Thyroid gland (tissue), 4 donors: Measurements from ENCODE around the gene CHRNA7. TPM values are rescaled to one million over a fixed set of nuclear protein-coding genes. Genes with fewer than 3 reads are reported as not detected.

ENCODE experiments used
- DNase-seq, 2 donors: peaks; one replicate each; pipeline ENCODE4 v3.0.0-alpha.2; 2019
- H3K27ac ChIP-seq, 3 donors: fragments of 200-600 bp; sonication (generic); 1 replicate in 2 of 3; 2 replicates in 1 of 3; pipeline ENCODE4 v1.5.1; 2016 to 2019; ENCODE audit warnings: mild to moderate bottlenecking in 1 of 3, moderate library complexity in 1 of 3
- H3K27me3 ChIP-seq: fragments of 200-600 bp; sonication (generic); one replicate; pipeline ENCODE4 v1.5.1; 2019
- H3K36me3 ChIP-seq, 2 donors: fragments of 200-600 bp; sonication (generic); one replicate each; pipeline ENCODE4 v1.5.1; 2016 to 2019
- H3K4me1 ChIP-seq, 2 donors: fragments of 200-600 bp; sonication (generic); one replicate each; pipeline ENCODE4 v1.5.1; 2017 to 2019
- H3K4me3 ChIP-seq, 3 donors: fragments of 200-600 bp; sonication (generic); replicated peaks in 1 of 3; 1 replicate in 2 of 3; 2 replicates in 1 of 3; pipeline ENCODE4 v1.5.1; 2016; ENCODE audit warnings: mild to moderate bottlenecking in 1 of 3
- H3K9me3 ChIP-seq: fragments of 200-600 bp; sonication (generic); one replicate; pipeline ENCODE4 v1.5.1; 2017
- POLR2A ChIP-seq, 2 donors: fragments of 450-650 bp; IDR thresholded peaks; one replicate each; pipeline ENCODE4 v1.6.1; 2017; ENCODE audit warnings: antibody characterized with exemption in 2 of 2, mild to moderate bottlenecking in 2 of 2, moderate library complexity in 1 of 2
- whole genome bisulfite sequencing, 2 donors: methylation state at CpG; one replicate each; pipeline ENCODE4 v1.1.5; 2017; 5-methylcytosine and 5-hydroxymethylcytosine counted together
- intact Hi-C: fragments of 100-400 bp; cut with DNase I; formaldehyde crosslinking; loops from one replicate; pipeline ENCODE4 v1.15.1; 2023
- total RNA-seq, 4 donors: library from RNA; depleted of rRNA; stranded (reverse); fragments of >200 nt; gene quantifications; one replicate each; pipeline ENCODE4 v1.2.3, GENCODE V29; 2016
- TF ChIP-seq, protein P1 (sequence below), 6 experiments: fragments of 200-600 bp in 3 of 6; fragments of 450-650 bp in 3 of 6; sonication (generic) in 3 of 6; IDR thresholded peaks; one replicate each; pipeline ENCODE4 v1.5.1; 2016 to 2019; ENCODE audit warnings: antibody characterized with exemption in 6 of 6, mild to moderate bottlenecking in 2 of 6, inconsistent platforms in 1 of 6, moderate library complexity in 1 of 6

The CHRNA7 gene
- total RNA-seq, 4 donors from 2014 or later, result 10.2 to 12.6 (median 12.0) TPM

DNA sequence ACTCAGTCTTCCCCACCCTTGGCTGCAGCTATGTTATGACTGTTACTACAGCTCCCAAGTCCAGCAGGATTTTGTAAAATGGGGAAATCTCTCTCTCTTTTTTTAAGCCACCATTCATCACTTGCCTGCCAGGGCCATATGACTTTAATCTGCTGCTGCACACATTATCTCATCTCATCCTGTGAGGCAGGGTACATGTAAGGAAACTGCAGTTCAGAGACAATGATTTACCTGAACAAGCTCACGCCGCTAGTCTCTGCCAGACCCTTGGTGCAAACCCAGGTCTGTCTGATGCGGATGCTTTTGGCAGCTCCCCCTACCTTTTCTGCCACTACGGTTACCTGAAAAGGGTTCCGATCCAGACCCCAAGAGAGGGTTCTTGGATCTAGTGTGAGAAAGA, 78.3 kb downstream of the CHRNA7 start:
- H3K4me3 ChIP-seq, result no peak overlapping the region
- no peak for DNase-seq
- WGBS, 2 donors, result 95 to 97% methylated on average over 5 of the region's 5 CpGs
- no peaks in the 10 kb centered on the region for H3K27me3 ChIP-seq
- no peak overlapping the region for H3K27ac ChIP-seq
- no peaks in the 10 kb centered on the region for H3K36me3 ChIP-seq
- TF ChIP-seq, protein P1, sequence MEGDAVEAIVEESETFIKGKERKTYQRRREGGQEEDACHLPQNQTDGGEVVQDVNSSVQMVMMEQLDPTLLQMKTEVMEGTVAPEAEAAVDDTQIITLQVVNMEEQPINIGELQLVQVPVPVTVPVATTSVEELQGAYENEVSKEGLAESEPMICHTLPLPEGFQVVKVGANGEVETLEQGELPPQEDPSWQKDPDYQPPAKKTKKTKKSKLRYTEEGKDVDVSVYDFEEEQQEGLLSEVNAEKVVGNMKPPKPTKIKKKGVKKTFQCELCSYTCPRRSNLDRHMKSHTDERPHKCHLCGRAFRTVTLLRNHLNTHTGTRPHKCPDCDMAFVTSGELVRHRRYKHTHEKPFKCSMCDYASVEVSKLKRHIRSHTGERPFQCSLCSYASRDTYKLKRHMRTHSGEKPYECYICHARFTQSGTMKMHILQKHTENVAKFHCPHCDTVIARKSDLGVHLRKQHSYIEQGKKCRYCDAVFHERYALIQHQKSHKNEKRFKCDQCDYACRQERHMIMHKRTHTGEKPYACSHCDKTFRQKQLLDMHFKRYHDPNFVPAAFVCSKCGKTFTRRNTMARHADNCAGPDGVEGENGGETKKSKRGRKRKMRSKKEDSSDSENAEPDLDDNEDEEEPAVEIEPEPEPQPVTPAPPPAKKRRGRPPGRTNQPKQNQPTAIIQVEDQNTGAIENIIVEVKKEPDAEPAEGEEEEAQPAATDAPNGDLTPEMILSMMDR (IDR thresholded peaks at IDR 0.05), result no peak
- no peak for TF ChIP-seq POLR2A (IDR thresholded peaks at IDR 0.05)
- no peaks in the 10 kb centered on the region for H3K9me3 ChIP-seq
- intact Hi-C loops, result no loop called here
- H3K4me1 ChIP-seq, result no peaks in the 10 kb centered on the region

DNA sequence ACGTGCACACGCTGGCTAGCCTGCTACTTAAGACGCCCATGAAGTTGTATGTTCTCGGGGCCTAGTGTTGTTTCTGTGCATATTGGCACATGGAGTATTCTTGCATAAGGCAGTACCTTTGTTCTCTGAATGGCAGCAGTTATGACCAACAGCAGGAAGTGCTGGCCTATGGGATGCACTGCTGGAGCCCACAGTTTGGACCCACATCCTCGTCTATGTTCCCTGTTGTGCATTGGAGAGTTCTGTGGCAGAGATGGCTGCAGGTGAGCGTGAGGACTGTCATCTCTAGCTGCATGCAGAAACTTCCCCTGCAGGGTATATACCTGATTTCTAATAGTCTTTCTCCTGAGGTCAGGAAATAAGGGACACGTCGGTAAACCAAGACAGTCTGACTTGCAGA, 81.8 kb downstream of the CHRNA7 start:
- Histone ChIP-seq H3K4me1 (no peaks in the 10 kb centered on the region), H3K27me3 (no peaks in the 10 kb centered on the region), H3K36me3 (no peaks in the 10 kb centered on the region), H3K27ac (no peak overlapping the region), H3K4me3 (no peak overlapping the region), H3K9me3 (no peaks in the 10 kb centered on the region)
- TF ChIP-seq, protein P1 (IDR thresholded peaks at IDR 0.05), result no peak
- TF ChIP-seq POLR2A (IDR thresholded peaks at IDR 0.05), result no peak
- intact Hi-C loops, result no loop called here
- WGBS, 2 donors, result 89 to 94% methylated on average over 8 of the region's 8 CpGs
- no peak for DNase-seq

DNA sequence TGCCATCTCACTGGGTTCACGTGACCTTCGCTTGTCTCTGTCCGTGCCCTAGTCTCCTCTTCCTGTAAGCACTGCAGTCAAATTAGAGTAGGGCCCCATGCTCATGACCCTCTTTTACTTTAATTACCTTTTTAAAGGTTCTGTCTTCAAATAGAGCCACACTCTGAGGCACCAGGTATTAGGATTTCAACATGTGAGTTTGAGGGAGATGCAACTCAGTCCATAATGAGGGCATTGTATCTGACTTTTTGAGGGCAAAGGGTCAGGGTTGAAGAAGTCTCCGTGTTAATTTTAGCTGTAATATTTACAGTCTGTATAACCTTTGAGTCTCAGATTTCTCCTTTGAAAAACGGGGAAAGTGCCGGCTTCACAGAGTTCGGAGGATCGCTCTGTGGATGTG, 82.9 kb downstream of the CHRNA7 start:
- WGBS, 2 donors, result 88 to 91% methylated on average over 8 of the region's 8 CpGs
- intact Hi-C loops, result no loop called here
- Histone ChIP-seq H3K4me3 (no peak overlapping the region), H3K27me3 (no peaks in the 10 kb centered on the region), H3K36me3 (no peaks in the 10 kb centered on the region), H3K9me3 (no peaks in the 10 kb centered on the region), H3K27ac (no peak overlapping the region), H3K4me1 (no peaks in the 10 kb centered on the region)
- DNase-seq, result no peak
- TF ChIP-seq POLR2A (IDR thresholded peaks at IDR 0.05), result no peak
- TF ChIP-seq, protein P1 (IDR thresholded peaks at IDR 0.05), result no peak

DNA sequence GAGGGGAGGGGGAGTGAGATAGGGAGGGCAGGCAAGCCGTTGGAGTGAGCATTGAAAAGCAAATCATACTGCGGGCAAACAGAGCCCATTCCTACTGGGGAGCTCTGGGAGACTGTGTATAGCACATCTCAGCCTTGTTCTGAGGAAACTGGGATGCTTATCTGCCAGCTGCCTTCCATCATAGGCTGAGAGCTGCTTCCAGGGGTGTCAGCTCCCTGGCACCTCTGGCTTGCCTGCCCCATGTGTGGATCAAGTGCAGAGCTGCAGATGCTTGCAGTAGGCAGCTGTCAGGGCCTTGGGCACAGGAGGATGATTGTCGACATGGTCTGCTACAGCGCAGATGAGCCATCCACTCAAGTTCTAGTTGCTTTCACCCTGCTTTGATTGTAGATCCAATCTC, 86.8 kb downstream of the CHRNA7 start:
- intact Hi-C loops, result no loop called here
- 77 to 79% methylated on average over 4 of the region's 4 CpGs for WGBS, 2 donors
- Histone ChIP-seq H3K27ac (no peak overlapping the region), H3K4me1 (no peaks in the 10 kb centered on the region), H3K36me3 (no peaks in the 10 kb centered on the region), H3K27me3 (no peaks in the 10 kb centered on the region), H3K4me3 (no peak overlapping the region), H3K9me3 (no peaks in the 10 kb centered on the region)
- TF ChIP-seq, protein P1 (IDR thresholded peaks at IDR 0.05), result no peak
- no peak for TF ChIP-seq POLR2A (IDR thresholded peaks at IDR 0.05)
- no peak for DNase-seq

DNA sequence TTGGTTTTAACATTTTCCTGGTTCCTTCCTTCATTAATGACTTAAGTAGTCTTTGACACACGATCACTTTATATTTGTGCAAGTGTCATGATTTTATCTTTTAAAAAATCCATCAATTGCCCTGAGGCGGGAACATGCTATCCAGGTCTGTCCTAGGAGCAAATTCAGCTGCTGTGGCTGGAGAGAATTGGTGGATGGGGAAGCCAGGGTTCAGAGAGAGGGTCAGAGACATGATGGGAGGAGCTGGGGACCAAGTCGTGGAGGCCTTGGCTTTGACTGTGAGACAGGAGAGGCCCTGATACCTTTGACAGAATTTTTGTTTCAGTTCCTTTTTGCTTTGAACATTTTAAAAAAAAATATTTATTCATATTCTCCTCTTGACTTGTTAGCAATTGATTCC, 89.0 kb downstream of the CHRNA7 start:
- H3K27ac ChIP-seq, result no peak overlapping the region
- no peak for DNase-seq
- no peaks in the 10 kb centered on the region for H3K4me1 ChIP-seq
- intact Hi-C loops, result no loop called here
- no peaks in the 10 kb centered on the region for H3K9me3 ChIP-seq
- no peaks in the 10 kb centered on the region for H3K27me3 ChIP-seq
- WGBS, 2 donors, result 83 to 86% methylated on average over 3 of the region's 3 CpGs
- TF ChIP-seq, protein P1 (IDR thresholded peaks at IDR 0.05), result no peak
- TF ChIP-seq POLR2A (IDR thresholded peaks at IDR 0.05), result no peak
- H3K36me3 ChIP-seq, result no peaks in the 10 kb centered on the region
- H3K4me3 ChIP-seq, result no peak overlapping the region
